ENCODE results near the gene TXNDC2. TPM values are rescaled to one million over a fixed set of nuclear protein-coding genes. Genes with fewer than 3 reads are reported as not detected.

TXNDC2 gene
- total and polyA plus RNA-seq, 4 donors = under 0.01 to 0.09 TPM; not detected in 2

- Histone ChIP-seq H3K9me3 (ENCODE audit: control insufficient read depth in 4 of 4, low read length in 3 of 4) (peaks cover 0 to 1% (median 0%) of the 10 kb centered on the region in 4 donors), H3K4me3 (ENCODE audit: low read depth in 1 of 3, low read length in 3 of 3) (no peak overlapping the region), H3K9ac (ENCODE audit: low read depth in 1 of 2, low read length in 2 of 2) (no peak overlapping the region), H3K36me3 (ENCODE audit: control insufficient read depth in 4 of 4, insufficient read depth in 3 of 4, low read depth in 1 of 4, low read length in 3 of 4) (no peaks in the 10 kb centered on the region), H3K27me3 (ENCODE audit: control insufficient read depth in 4 of 4, insufficient read depth in 4 of 4, low read length in 3 of 4) (peaks cover 0 to 2% (median 0%) of the 10 kb centered on the region in 4 donors), H3K27ac (ENCODE audit: low read depth in 1 of 2, low read length in 2 of 2) (no peak overlapping the region), H3K4me1 (ENCODE audit: control insufficient read depth in 4 of 4, insufficient read depth in 4 of 4, low read length in 3 of 4) (no peaks in the 10 kb centered on the region)
- TF ChIP-seq FOXA1 (IDR thresholded peaks at IDR 0.05) = no peak
- TF ChIP-seq FOXA2 (IDR thresholded peaks at IDR 0.05) = no peak
- no peak for TF ChIP-seq TAF1 (conservative IDR thresholded peaks at IDR 0.05)
- no peak for TF ChIP-seq HNF4G (IDR thresholded peaks at IDR 0.05)
- TF ChIP-seq GABPA (IDR thresholded peaks at IDR 0.05 in 1 of 2, conservative IDR thresholded peaks at IDR 0.05 in 1 of 2) = no peak
- TF ChIP-seq REST (IDR thresholded peaks at IDR 0.05) = no peak
- TF ChIP-seq EGR1 (IDR thresholded peaks at IDR 0.05; ENCODE audit: low read depth in 2 of 2) = no peak
- no peak for TF ChIP-seq CTCF (IDR thresholded peaks at IDR 0.05; ENCODE audit: low read depth, low read length, missing input control)
- TF ChIP-seq SP1 (IDR thresholded peaks at IDR 0.05) = no peak
- no peak for TF ChIP-seq RAD21 (IDR thresholded peaks at IDR 0.05)
- no peak for TF ChIP-seq RXRA (IDR thresholded peaks at IDR 0.05)
- no peak for TF ChIP-seq ATF3 (IDR thresholded peaks at IDR 0.05)
- TF ChIP-seq HNF4A (conservative IDR thresholded peaks at IDR 0.05) = no peak
- TF ChIP-seq MAX (IDR thresholded peaks at IDR 0.05) = no peak
- no peak for TF ChIP-seq ZBTB33 (IDR thresholded peaks at IDR 0.05)
- TF ChIP-seq JUND (IDR thresholded peaks at IDR 0.05) = no peak
- TF ChIP-seq NR2F2 (IDR thresholded peaks at IDR 0.05) = no peak
- no peak for TF ChIP-seq YY1 (IDR thresholded peaks at IDR 0.05)
- no peak for DNase-seq (ENCODE audit: low spot score)
- WGBS = 48% methylated on average over 4 of the region's 4 CpGs
These were observed 25.1 kb upstream of the TXNDC2 start for GRCh38 chr18:9860682-9861081.

Measured in liver (tissue), 9 donors.